OCI-LY1 (cell line): ENCODE results near the gene KRTAP10-2.
"Not testable (repeated sequence)": the region's sequence is repeated elsewhere in the genome, so short reads cannot be mapped to it uniquely, and the experiment has no call there.

ENCODE experiments used
- H2AFZ ChIP-seq: fragments of 200-600 bp; sonication (generic), shearing (Covaris generic); 2 replicates; pipeline ENCODE4 v1.6.0; 2014; ENCODE audit warnings: antibody characterized with exemption, mild to moderate bottlenecking, low read length
- H3F3A ChIP-seq: fragments of 200-600 bp; sonication (generic), shearing (Covaris generic); 2 replicates; pipeline ENCODE4 v1.6.0; 2014; ENCODE audit warnings: mild to moderate bottlenecking, antibody characterized with exemption, low read length, moderate library complexity; ENCODE audit not compliant: insufficient read depth
- H3K27ac ChIP-seq: fragments of 200-600 bp; sonication (generic); 2 replicates; pipeline ENCODE4 v1.5.1; 2014; ENCODE audit warnings: low read length, mixed run types, mild to moderate bottlenecking, low read depth; ENCODE audit not compliant: poor library complexity, severe bottlenecking
- H3K27me3 ChIP-seq: fragments of 200-600 bp; sonication (generic); 2 replicates; pipeline ENCODE4 v1.6.0; 2014; ENCODE audit warnings: antibody characterized with exemption, mild to moderate bottlenecking, low read length, moderate library complexity; ENCODE audit not compliant: insufficient read depth
- H3K36me3 ChIP-seq: fragments of 200-600 bp; sonication (generic); 2 replicates; pipeline ENCODE4 v1.6.1; 2014; ENCODE audit warnings: mild to moderate bottlenecking, antibody characterized with exemption, low read length, moderate library complexity, mixed read lengths; ENCODE audit not compliant: insufficient read depth
- H3K4me1 ChIP-seq: fragments of 200-600 bp; sonication (generic); 2 replicates; pipeline ENCODE4 v1.5.1; 2014; ENCODE audit warnings: mild to moderate bottlenecking, low read length, moderate library complexity; ENCODE audit not compliant: insufficient read depth, severe bottlenecking
- H3K4me2 ChIP-seq: fragments of 200-600 bp; sonication (generic), shearing (Covaris generic); 2 replicates; pipeline ENCODE4 v1.6.1; 2014; ENCODE audit warnings: low read length
- H3K4me3 ChIP-seq: fragments of 200-600 bp; sonication (generic); 2 replicates; pipeline ENCODE4 v1.5.1; 2014; ENCODE audit warnings: low read length, low read depth, mild to moderate bottlenecking, mixed read lengths; ENCODE audit not compliant: poor library complexity, severe bottlenecking
- H3K79me2 ChIP-seq: fragments of 200-600 bp; shearing (Covaris generic); 2 replicates; pipeline ENCODE4 v1.6.1; 2016; ENCODE audit warnings: mixed run types, low read length, mixed read lengths; ENCODE audit not compliant: insufficient read depth
- H3K9ac ChIP-seq: fragments of 200-600 bp; sonication (generic), shearing (Covaris generic); 2 replicates; pipeline ENCODE4 v1.6.1; 2014; ENCODE audit warnings: mild to moderate bottlenecking, low read length, mixed read lengths
- H3K9me2 ChIP-seq: fragments of 200-600 bp; sonication (generic), shearing (Covaris generic); 2 replicates; pipeline ENCODE4 v1.6.1; 2014; ENCODE audit warnings: low read depth, mild to moderate bottlenecking, low read length, mixed read lengths
- H3K9me3 ChIP-seq: fragments of 200-600 bp; shearing (Covaris generic); 2 replicates; pipeline ENCODE4 v1.6.1; 2014; ENCODE audit warnings: low read length, mixed read lengths
- H4K20me1 ChIP-seq: fragments of 200-600 bp; sonication (generic), shearing (Covaris generic); 2 replicates; pipeline ENCODE4 v1.6.0; 2016; ENCODE audit warnings: mild to moderate bottlenecking, low read length; ENCODE audit not compliant: insufficient read depth
- EZH2 ChIP-seq: fragments of 200-600 bp; sonication (generic), shearing (Covaris generic); IDR thresholded peaks from 2 replicates; pipeline ENCODE4 v1.8.0; 2017; ENCODE audit warnings: borderline replicate concordance, mixed run types, mild to moderate bottlenecking, antibody characterized with exemption, low read length, moderate library complexity, mixed read lengths
- TF ChIP-seq, protein P1 (sequence below): fragments of 200-600 bp; sonication (generic), shearing (Covaris generic); IDR thresholded peaks from 2 replicates; pipeline ENCODE4 v1.5.1; 2017; ENCODE audit warnings: mild to moderate bottlenecking, antibody characterized with exemption, low read length, moderate library complexity, mixed read lengths

Gene KRTAP10-2

GRCh38 chr21:44551340-44551961 is at the start of gene KRTAP10-2:
Gene KRTAP10-2 (minus strand): TSS chr21:44551505. CDS start chr21:44551458, 47 bp downstream.
- Histone ChIP-seq H3K27ac (no peak within 1 kb of the TSS), H3K9ac (no peak within 1 kb of the TSS), H2AFZ (no peak within 1 kb of the TSS), H4K20me1 (no peaks in the 10 kb centered on the region), H3K27me3 (peaks cover 6% of the 10 kb centered on the region; the same call in 1 of the 2 replicates), H3K9me2 (no peaks in the 10 kb centered on the region), H3K36me3 (no peaks in the 10 kb centered on the region), H3K4me1 (no peaks in the 10 kb centered on the region), H3K9me3 (peaks cover 8% of the 10 kb centered on the region), H3K4me2 (no peak within 1 kb of the TSS), H3F3A (no peaks in the 10 kb centered on the region), H3K4me3 (no peak within 1 kb of the TSS), H3K79me2 (no peaks in the 10 kb centered on the region)
- TF ChIP-seq, protein P1, sequence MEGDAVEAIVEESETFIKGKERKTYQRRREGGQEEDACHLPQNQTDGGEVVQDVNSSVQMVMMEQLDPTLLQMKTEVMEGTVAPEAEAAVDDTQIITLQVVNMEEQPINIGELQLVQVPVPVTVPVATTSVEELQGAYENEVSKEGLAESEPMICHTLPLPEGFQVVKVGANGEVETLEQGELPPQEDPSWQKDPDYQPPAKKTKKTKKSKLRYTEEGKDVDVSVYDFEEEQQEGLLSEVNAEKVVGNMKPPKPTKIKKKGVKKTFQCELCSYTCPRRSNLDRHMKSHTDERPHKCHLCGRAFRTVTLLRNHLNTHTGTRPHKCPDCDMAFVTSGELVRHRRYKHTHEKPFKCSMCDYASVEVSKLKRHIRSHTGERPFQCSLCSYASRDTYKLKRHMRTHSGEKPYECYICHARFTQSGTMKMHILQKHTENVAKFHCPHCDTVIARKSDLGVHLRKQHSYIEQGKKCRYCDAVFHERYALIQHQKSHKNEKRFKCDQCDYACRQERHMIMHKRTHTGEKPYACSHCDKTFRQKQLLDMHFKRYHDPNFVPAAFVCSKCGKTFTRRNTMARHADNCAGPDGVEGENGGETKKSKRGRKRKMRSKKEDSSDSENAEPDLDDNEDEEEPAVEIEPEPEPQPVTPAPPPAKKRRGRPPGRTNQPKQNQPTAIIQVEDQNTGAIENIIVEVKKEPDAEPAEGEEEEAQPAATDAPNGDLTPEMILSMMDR = no peak
- TF ChIP-seq EZH2 = no peak

DNA sequence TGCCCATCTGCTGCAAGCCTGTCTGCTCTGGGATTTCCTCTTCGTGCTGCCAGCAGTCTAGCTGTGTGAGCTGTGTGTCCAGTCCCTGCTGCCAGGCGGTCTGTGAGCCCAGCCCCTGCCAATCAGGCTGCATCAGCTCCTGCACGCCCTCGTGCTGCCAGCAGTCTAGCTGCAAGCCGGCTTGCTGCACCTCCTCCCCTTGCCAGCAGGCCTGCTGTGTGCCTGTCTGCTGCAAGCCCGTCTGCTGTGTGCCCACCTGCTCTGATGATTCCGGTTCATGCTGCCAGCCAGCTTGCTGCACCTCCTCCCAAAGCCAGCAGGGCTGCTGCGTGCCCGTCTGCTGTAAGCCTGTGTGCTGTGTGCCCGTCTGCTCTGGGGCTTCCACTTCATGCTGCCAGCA is 49.8 kb upstream of the KRTAP10-2 start:
- H3K4me2 ChIP-seq, H3K36me3 ChIP-seq, H3K79me2 ChIP-seq, H3K9me3 ChIP-seq, H3K27me3 ChIP-seq, H3K4me1 ChIP-seq, H2AFZ ChIP-seq, H3K4me3 ChIP-seq, H3F3A ChIP-seq, H4K20me1 ChIP-seq, H3K27ac ChIP-seq, H3K9me2 ChIP-seq, H3K9ac ChIP-seq: not testable (repeated sequence)

- not testable (repeated sequence) for H4K20me1 ChIP-seq, H3K9me2 ChIP-seq, H2AFZ ChIP-seq, H3K36me3 ChIP-seq, H3K27ac ChIP-seq, H3K4me2 ChIP-seq, H3K9ac ChIP-seq, H3K9me3 ChIP-seq, H3K79me2 ChIP-seq, H3K27me3 ChIP-seq, H3K4me3 ChIP-seq, H3F3A ChIP-seq, H3K4me1 ChIP-seq
Measured at GRCh38 chr21:44600118-44600978, 49.0 kb upstream of the KRTAP10-2 start, which contains the start of gene KRTAP10-7. Gene KRTAP10-7 (plus strand): TSS chr21:44600597. CDS start chr21:44600622, 25 bp downstream.

DNA sequence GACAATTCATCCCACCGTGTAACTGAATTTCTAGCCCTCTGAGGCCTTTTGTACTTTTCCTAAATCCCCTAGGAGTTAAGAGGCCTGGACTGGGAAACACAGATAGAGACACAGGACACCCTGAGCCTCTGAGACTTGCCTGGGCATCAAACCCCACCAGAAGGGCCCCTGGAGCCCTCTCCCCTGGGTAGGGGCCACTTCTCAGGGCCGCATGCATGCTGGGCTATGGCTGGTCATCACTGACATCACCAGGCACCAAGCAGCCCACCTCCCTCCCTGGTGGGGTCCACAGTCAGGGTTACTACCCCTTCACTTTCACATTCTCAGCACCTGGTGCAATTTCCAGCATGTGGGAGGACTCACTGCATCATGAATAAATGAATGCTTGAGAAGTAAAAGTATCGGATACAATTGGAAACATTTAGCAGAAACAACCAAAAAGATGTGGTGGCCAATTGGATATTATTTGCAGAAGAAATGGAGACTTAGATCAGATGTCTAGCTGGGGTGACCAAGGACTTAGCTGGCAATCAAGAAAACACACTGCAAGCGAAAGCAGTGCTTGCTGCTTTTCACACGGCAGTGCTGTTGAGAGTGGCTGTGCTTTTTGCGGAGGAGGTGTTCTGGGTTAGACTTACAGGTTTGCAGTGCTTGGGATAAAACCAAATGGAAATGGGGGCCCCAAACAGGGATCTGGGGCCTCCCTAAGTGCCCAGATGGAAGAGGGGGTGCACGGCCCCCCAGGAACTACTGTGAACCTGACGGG is 48.1 kb upstream of the KRTAP10-2 start:
- TF ChIP-seq, protein P1 = no peak
- no peak for TF ChIP-seq EZH2
- no peak overlapping the region for H3K27ac ChIP-seq
- no peak overlapping the region for H3K4me3 ChIP-seq
- no peaks in the 10 kb centered on the region for H3K79me2 ChIP-seq
- H3K27me3 ChIP-seq = no peaks in the 10 kb centered on the region
- no peaks in the 10 kb centered on the region for H3K36me3 ChIP-seq
- no peaks in the 10 kb centered on the region for H3F3A ChIP-seq
- H3K9me2 ChIP-seq = no peaks in the 10 kb centered on the region
- H4K20me1 ChIP-seq = no peaks in the 10 kb centered on the region
- H3K9ac ChIP-seq = no peak overlapping the region
- H2AFZ ChIP-seq = no peak overlapping the region
- no peaks in the 10 kb centered on the region for H3K4me1 ChIP-seq
- no peaks in the 10 kb centered on the region for H3K9me3 ChIP-seq
- no peak overlapping the region for H3K4me2 ChIP-seq
